Urinary bladder (tissue), 4 donors: Measurements from ENCODE around the gene HMCES. TPM values are rescaled to one million over a fixed set of nuclear protein-coding genes. Genes with fewer than 3 reads are reported as not detected.
"Not testable (repeated sequence)": the region's sequence is repeated elsewhere in the genome, so short reads cannot be mapped to it uniquely, and the experiment has no call there.

Experiments used
- DNase-seq: peaks from one replicate; pipeline ENCODE4 v3.0.0-alpha.2; 2015; ENCODE audit errors: extremely low spot score
- H3K27ac ChIP-seq: one replicate; pipeline ENCODE4 v1.5.1; 2013; ENCODE audit warnings: low read depth, mild to moderate bottlenecking, moderate library complexity
- H3K36me3 ChIP-seq: one replicate; pipeline ENCODE4 v1.6.1; 2013; ENCODE audit warnings: mild to moderate bottlenecking, moderate library complexity; ENCODE audit not compliant: insufficient read depth
- H3K4me1 ChIP-seq: one replicate; pipeline ENCODE4 v1.6.1; 2013; ENCODE audit warnings: mild to moderate bottlenecking, moderate library complexity; ENCODE audit not compliant: insufficient read depth
- H3K4me3 ChIP-seq: one replicate; pipeline ENCODE4 v1.5.1; 2013; ENCODE audit warnings: low read depth, low read length
- WGBS: extraction: QIAGEN DNeasy Blood & Tissue Kit; methylation state at CpG from one replicate; pipeline ENCODE4 v1.1.7; 2013; 5-methylcytosine and 5-hydroxymethylcytosine counted together
- polyA plus RNA-seq: library from polyadenylated mRNA; stranded (reverse); fragments of 200-250 nt; gene quantifications from one replicate; pipeline ENCODE4 v1.2.3, GENCODE V29; 2013
- small RNA-seq: library from RNA; depleted of rRNA; stranded (forward); fragments of <200 nt; gene quantifications from one replicate; pipeline ENCODE3, GENCODE V24; 2014
- total RNA-seq: library from RNA; depleted of rRNA; stranded (reverse); fragments of >200 nt; gene quantifications from one replicate; pipeline ENCODE4 v1.2.3, GENCODE V29; 2014
- donor health status: healthy with polysubstance abuse.
- donor health status: healthy.

The HMCES gene
- total and polyA plus RNA-seq, 2 donors, result 15.9 to 33.9 TPM

DNA sequence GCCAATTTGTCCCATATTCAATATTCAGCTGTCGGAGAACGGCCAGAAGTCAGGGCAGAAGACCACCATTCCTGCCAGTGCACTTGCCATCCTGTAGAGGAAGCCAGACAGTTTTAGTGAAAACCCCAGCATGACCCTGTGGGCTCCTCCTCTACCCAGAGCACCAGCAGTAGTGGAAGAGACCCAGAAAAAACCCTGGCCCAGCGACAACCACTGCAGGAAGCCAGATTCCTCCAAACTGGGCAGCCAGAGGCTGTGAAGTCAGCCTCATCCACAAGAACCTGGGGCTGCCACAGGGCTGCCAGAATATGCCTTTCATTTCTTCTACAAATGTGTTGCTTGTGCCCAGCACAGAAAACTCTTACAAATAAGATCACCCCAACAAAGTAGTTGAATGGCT is 67.3 kb downstream of the HMCES start:
- DNase-seq, result no peak
- H3K4me3 ChIP-seq, result no peak overlapping the region
- no peaks in the 10 kb centered on the region for H3K36me3 ChIP-seq
- no peaks in the 10 kb centered on the region for H3K4me1 ChIP-seq
- H3K27ac ChIP-seq, result no peak overlapping the region
- 83% methylated on average over 3 of the region's 3 CpGs for WGBS

DNA sequence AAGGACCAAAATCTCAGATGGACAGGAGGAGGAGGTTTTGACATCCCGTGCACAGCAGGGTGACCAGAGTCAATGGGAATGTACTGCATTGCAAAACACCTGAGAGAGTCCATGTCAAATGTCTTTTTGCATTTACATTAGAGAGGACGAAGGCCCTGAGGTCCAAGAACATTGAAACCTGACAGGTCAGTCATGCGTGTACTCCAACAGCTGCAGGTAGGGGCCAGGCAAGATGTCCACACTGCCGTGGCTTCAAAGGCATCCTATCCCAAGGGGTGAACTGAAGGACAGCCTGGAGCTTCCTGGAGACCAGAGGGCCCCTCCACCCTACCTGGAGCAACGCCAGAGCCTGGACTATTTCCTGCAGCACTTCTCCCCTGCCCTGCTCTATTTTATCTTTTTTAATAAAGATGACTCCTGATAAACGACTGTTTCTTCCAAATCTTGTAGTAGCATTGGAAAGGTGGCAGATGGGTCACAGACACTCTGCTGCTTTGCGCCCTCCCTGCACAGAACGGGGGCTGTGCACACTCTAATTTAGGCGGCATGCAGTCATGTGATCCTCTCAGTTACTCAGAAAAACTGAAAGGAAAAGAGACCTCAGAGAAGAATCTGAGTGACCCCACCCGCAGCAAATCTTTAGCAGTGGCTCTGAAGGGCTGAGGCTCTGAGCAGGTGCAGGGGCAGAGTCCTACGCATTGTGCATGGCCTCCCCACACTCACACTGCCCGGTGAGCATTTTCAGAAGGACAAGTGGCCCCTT is 68.2 kb downstream of the HMCES start:
- 35% methylated on average over 12 of the region's 12 CpGs for WGBS
- Histone ChIP-seq H3K27ac (no peak overlapping the region), H3K36me3 (no peaks in the 10 kb centered on the region), H3K4me3 (no peak overlapping the region), H3K4me1 (no peaks in the 10 kb centered on the region)
- DNase-seq, result no peak

GRCh38 chr3:129347458-129347845 is 68.8 kb downstream of the HMCES start:
- no peak overlapping the region for H3K27ac ChIP-seq
- no peak overlapping the region for H3K4me3 ChIP-seq
- no peak for DNase-seq
- H3K4me1 ChIP-seq, result no peaks in the 10 kb centered on the region
- no peaks in the 10 kb centered on the region for H3K36me3 ChIP-seq
- WGBS, result 85% methylated on average over 8 of the region's 8 CpGs

DNA sequence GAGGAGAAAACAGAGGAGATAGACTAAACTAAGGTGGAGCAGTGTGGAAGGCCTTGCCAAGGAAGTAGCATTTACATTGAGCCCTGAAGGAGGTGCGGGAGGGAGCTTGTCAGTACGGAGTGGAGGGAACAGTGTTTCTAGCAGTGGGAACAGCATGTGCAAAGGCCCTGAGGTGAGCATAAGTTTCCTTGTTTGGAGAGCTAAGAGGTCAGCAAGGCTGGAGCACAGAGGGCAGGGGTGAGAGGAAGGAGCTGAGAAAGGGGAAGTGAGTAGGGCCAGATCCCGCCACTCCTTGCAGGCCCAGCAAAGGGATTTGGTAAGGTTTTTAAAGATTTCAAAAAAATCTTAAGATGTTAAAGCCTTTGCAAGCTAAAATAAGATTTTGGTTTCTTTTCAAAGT is 70.1 kb downstream of the HMCES start:
- 95% methylated on average over 3 of the region's 3 CpGs for WGBS
- Histone ChIP-seq H3K36me3 (no peaks in the 10 kb centered on the region), H3K4me3 (no peak overlapping the region), H3K27ac (no peak overlapping the region), H3K4me1 (no peaks in the 10 kb centered on the region)
- no peak for DNase-seq

DNA sequence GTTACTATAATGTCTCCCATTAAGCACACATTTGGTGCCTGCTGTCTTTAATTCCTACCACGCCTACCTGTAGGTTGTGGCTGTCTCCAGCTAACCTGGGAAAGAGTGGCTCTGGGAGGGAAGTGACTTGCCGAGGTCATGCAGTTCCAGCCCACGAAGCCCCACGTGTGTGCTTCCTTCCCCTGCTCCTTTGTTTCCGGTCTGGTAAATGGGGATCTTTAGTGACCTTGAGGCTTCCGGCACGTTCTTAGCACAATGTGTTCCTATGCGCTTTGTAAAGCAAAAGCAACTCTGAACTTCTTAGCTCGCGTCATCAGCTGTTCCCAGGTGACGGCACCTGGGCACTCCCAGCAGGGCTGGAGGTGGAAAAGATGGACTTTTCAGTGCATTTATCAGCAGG is 70.5 kb downstream of the HMCES start:
- 80% methylated on average over 11 of the region's 11 CpGs for WGBS
- H3K4me3 ChIP-seq, DNase-seq: not testable (repeated sequence)

GRCh38 chr3:129349791-129350190 is 71.1 kb downstream of the HMCES start:
- Histone ChIP-seq H3K36me3 (no peaks in the 10 kb centered on the region), H3K4me3 (no peak overlapping the region), H3K4me1 (no peaks in the 10 kb centered on the region), H3K27ac (no peak overlapping the region)
- no peak for DNase-seq
- WGBS, result 90% methylated on average over 10 of the region's 10 CpGs

More for the DNA sequence above, 70.5 kb downstream of the HMCES start:
- not testable (repeated sequence) for H3K27ac ChIP-seq, H3K4me1 ChIP-seq, H3K36me3 ChIP-seq

DNA sequence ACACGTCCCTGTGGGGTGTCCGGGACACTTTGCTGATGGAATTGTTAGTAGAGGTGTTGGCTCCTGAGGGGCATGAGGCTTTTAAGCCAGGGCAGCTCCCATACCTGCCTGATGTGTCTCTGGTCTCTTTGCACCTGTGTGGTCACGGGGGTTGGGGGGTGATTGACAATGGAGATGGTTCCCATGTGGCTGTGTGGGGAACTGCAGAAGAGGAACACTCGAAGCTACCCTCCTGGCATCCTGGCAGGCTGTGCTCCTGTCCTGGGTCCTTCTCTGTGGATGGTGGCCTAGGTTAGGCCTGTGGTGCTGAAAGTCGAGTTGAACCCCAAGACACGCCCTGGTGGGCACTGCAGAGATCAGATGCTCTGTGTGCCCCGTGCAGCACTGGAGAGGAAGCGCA is 73.4 kb downstream of the HMCES start:
- Histone ChIP-seq H3K4me1 (no peaks in the 10 kb centered on the region), H3K27ac (no peak overlapping the region), H3K4me3 (no peak overlapping the region), H3K36me3 (no peaks in the 10 kb centered on the region)
- no peak for DNase-seq
- 80% methylated on average over 8 of the region's 8 CpGs for WGBS

GRCh38 chr3:129352650-129353588 is 74.2 kb downstream of the HMCES start:
- DNase-seq, result no peak
- H3K27ac ChIP-seq, result no peak overlapping the region
- no peak overlapping the region for H3K4me3 ChIP-seq
- H3K36me3 ChIP-seq, result no peaks in the 10 kb centered on the region
- 69% methylated on average over 14 of the region's 14 CpGs for WGBS
- no peaks in the 10 kb centered on the region for H3K4me1 ChIP-seq

DNA sequence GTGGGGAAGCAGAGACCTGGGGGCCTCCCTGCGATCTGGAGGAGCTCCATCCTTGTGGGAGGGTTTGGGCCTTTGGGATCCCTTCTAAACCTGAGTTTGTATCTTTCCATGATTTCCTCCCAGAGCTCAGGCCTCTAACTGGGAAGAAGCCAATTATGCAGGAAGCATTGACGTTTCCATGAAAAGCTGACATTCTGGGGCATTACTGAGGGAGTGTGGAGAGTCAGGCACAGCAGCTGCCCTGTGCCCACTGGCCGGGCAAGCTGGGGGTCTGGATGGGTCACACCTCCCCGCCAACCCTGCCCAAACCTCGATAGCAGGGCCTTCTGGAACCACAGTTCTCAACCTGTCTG is 74.9 kb downstream of the HMCES start:
- 79% methylated on average over 5 of the region's 5 CpGs for WGBS

More for the DNA sequence above, 74.9 kb downstream of the HMCES start:
- Histone ChIP-seq H3K27ac (no peak overlapping the region), H3K36me3 (no peaks in the 10 kb centered on the region), H3K4me3 (no peak overlapping the region), H3K4me1 (no peaks in the 10 kb centered on the region)
- DNase-seq, result no peak

Small RNAs within 50 kb of the gene (small RNA-seq; reads per million reads assigned to genes)
- gene MIR6826, result not detected

Other genes with a start within 250 kb of the HMCES start
- gene GP9, start 218.1 kb upstream of the HMCES start, total RNA-seq, result not detected
- gene GP9, start 218.1 kb upstream of the HMCES start, polyA plus RNA-seq, result not detected
- 6.0 TPM for gene RAB43, start 157.1 kb upstream of the HMCES start, total RNA-seq
- gene RAB43, start 157.1 kb upstream of the HMCES start, polyA plus RNA-seq, result 11.3 TPM
- gene ISY1, start 117.8 kb upstream of the HMCES start, total RNA-seq, result 30.1 TPM
- gene ISY1, start 117.8 kb upstream of the HMCES start, polyA plus RNA-seq, result 34.8 TPM
- gene CNBP, start 95.0 kb upstream of the HMCES start, total RNA-seq, result 237 TPM
- gene CNBP, start 95.0 kb upstream of the HMCES start, polyA plus RNA-seq, result 517 TPM
- 127 TPM for gene COPG1, start 29.3 kb upstream of the HMCES start, total RNA-seq
- 66.5 TPM for gene COPG1, start 29.3 kb upstream of the HMCES start, polyA plus RNA-seq
- gene EFCAB12, start 149.8 kb downstream of the HMCES start, total RNA-seq, result not detected
- gene EFCAB12, start 149.8 kb downstream of the HMCES start, polyA plus RNA-seq, result 0.10 TPM
- gene MBD4, start 161.1 kb downstream of the HMCES start, total RNA-seq, result 27.7 TPM
- gene MBD4, start 161.1 kb downstream of the HMCES start, polyA plus RNA-seq, result 20.7 TPM
- gene IFT122, start 161.4 kb downstream of the HMCES start, total RNA-seq, result 45.9 TPM
- 14.1 TPM for gene IFT122, start 161.4 kb downstream of the HMCES start, polyA plus RNA-seq
- not detected for gene RHO, start 249.8 kb downstream of the HMCES start, total RNA-seq
- gene RHO, start 249.8 kb downstream of the HMCES start, polyA plus RNA-seq, result not detected